B cell (primary cell): ENCODE data around the gene TTF2. TPM values are rescaled to one million over a fixed set of nuclear protein-coding genes. Genes with fewer than 3 reads are reported as not detected.

Experiments used
- ATAC-seq: fragments of 200-7000 bp; cut with Tn5 transposase; one replicate; pipeline ENCODE4 v1.10.0; 2021; ENCODE audit warnings: low read depth, mild to moderate bottlenecking, moderate number of reproducible peaks, moderate library complexity
- CTCF ChIA-PET: fragments of 350-600 bp; sonication (Branson Sonifier 250); formaldehyde crosslinking; loops from one replicate; lab custom pipeline; 2021; ENCODE audit warnings: antibody characterized with exemption, inconsistent platforms; lab: Charles Lee
- POLR2A ChIA-PET: fragments of 350-600 bp; sonication (Branson Sonifier 250); formaldehyde crosslinking; loops from one replicate; lab custom pipeline; 2021; ENCODE audit warnings: antibody characterized with exemption; lab: Charles Lee
- DNase-seq: peaks from one replicate; pipeline ENCODE4 v3.0.0; 2013
- H2AFZ ChIP-seq: 2 replicates; pipeline ENCODE4 v1.6.1; 2012; ENCODE audit warnings: mild to moderate bottlenecking, low read depth, low read length; ENCODE audit not compliant: insufficient read depth, poor library complexity, severe bottlenecking
- H3K27ac ChIP-seq, 2 donors: 1 replicate in 1 of 2; 2 replicates in 1 of 2; pipeline ENCODE4 v1.5.1; 2012 to 2013; ENCODE audit warnings: low read length in 2 of 2, mild to moderate bottlenecking in 2 of 2, moderate library complexity in 1 of 2
- H3K27me3 ChIP-seq, 4 experiments: fragments of 200-600 bp in 1 of 4; sonication (generic) in 1 of 4; replicated peaks in 1 of 4; 1 replicate in 2 of 4; 2 replicates in 2 of 4; pipeline versions ENCODE4 v1.6.1 to v1.7.0; 2013 to 2016; ENCODE audit warnings: low read length in 3 of 4, mild to moderate bottlenecking in 2 of 4, mixed read lengths in 1 of 4, moderate library complexity in 1 of 4; ENCODE audit not compliant: insufficient read depth in 4 of 4, control insufficient read depth in 3 of 4; ENCODE audit errors: control extremely low read depth in 1 of 4
- H3K36me3 ChIP-seq, 2 experiments: replicated peaks in 1 of 2; 1 replicate in 1 of 2; 2 replicates in 1 of 2; pipeline versions ENCODE4 v1.6.1 to v1.7.1; 2013; ENCODE audit warnings: low read length in 1 of 2; ENCODE audit not compliant: insufficient read depth in 2 of 2, control insufficient read depth in 1 of 2; ENCODE audit errors: control extremely low read depth in 1 of 2, extremely low read depth in 1 of 2
- H3K4me1 ChIP-seq, 2 donors: fragments of 200-600 bp in 1 of 2; sonication (generic) in 1 of 2; 1 replicate in 1 of 2; 2 replicates in 1 of 2; pipeline versions ENCODE4 v1.5.1 to v1.6.1; 2013 to 2017; ENCODE audit warnings: low read length in 2 of 2; ENCODE audit not compliant: control insufficient read depth in 2 of 2, insufficient read depth in 2 of 2
- H3K4me2 ChIP-seq: replicated peaks from 2 replicates; pipeline ENCODE3; 2012; ENCODE audit warnings: mild to moderate bottlenecking, low read depth, low read length; ENCODE audit not compliant: poor library complexity, severe bottlenecking
- H3K4me3 ChIP-seq, 5 experiments: fragments of 200-600 bp in 1 of 5; sonication (generic) in 1 of 5; 1 replicate in 3 of 5; 2 replicates in 2 of 5; pipeline versions ENCODE4 v1.5.1 to v1.7.0; 2011 to 2016; ENCODE audit warnings: low read length in 4 of 5, mild to moderate bottlenecking in 4 of 5, low read depth in 2 of 5, control low read depth in 1 of 5, moderate library complexity in 1 of 5; ENCODE audit not compliant: insufficient read depth in 1 of 5; ENCODE audit errors: control extremely low read depth in 1 of 5, extremely low read depth in 1 of 5
- H3K79me2 ChIP-seq: fragments of 200-600 bp; sonication (generic); one replicate; pipeline ENCODE4 v1.6.0; 2016; ENCODE audit warnings: low read length; ENCODE audit not compliant: control insufficient read depth, insufficient read depth
- H3K9ac ChIP-seq: fragments of 200-600 bp; sonication (generic); 2 replicates; pipeline ENCODE4 v1.6.1; 2017; ENCODE audit warnings: mild to moderate bottlenecking, low read length, moderate library complexity
- H3K9me3 ChIP-seq, 3 donors: one replicate each; pipeline versions ENCODE4 v1.6.1 to v1.7.1; 2013; ENCODE audit warnings: low read length in 2 of 3; ENCODE audit not compliant: control insufficient read depth in 2 of 3, insufficient read depth in 1 of 3; ENCODE audit errors: control extremely low read depth in 1 of 3
- H4K20me1 ChIP-seq: 2 replicates; pipeline ENCODE4 v1.6.0; 2012; ENCODE audit warnings: mild to moderate bottlenecking, low read length; ENCODE audit not compliant: insufficient read depth, control insufficient read depth, poor library complexity, severe bottlenecking
- H3K27ac Mint-ChIP-seq: one replicate; pipeline ENCODE4 v1.8.0; 2021; ENCODE audit warnings: mixed read lengths
- H3K27me3 Mint-ChIP-seq: one replicate; pipeline ENCODE4 v1.8.0; 2021; ENCODE audit warnings: mixed read lengths
- H3K4me1 Mint-ChIP-seq: one replicate; pipeline ENCODE4 v1.8.0; 2021; ENCODE audit warnings: mixed read lengths
- H3K4me3 Mint-ChIP-seq: one replicate; pipeline ENCODE4 v1.8.0; 2021; ENCODE audit warnings: mixed read lengths
- H3K9me3 Mint-ChIP-seq: one replicate; pipeline ENCODE4 v1.8.0; 2022; ENCODE audit warnings: mixed read lengths; ENCODE audit not compliant: insufficient read depth
- CTCF ChIP-seq: fragments of 200-600 bp; IDR thresholded peaks from one replicate; pipeline ENCODE4 v1.8.0; 2022; ENCODE audit warnings: antibody characterized with exemption, mild to moderate bottlenecking
- EZH2 ChIP-seq: IDR thresholded peaks from 2 replicates; pipeline ENCODE4 v1.6.1; 2012; ENCODE audit warnings: borderline replicate concordance, low read depth, mild to moderate bottlenecking, moderate library complexity, low read length; ENCODE audit not compliant: insufficient read depth, poor library complexity, severe bottlenecking
- WGBS: methylation state at CpG from one replicate; pipeline ENCODE4 v1.1.5; 2013; ENCODE audit warnings: missing lambda C conversion rate; ENCODE audit not compliant: insufficient coverage; 5-methylcytosine and 5-hydroxymethylcytosine counted together
- intact Hi-C: fragments of 100-400 bp; cut with micrococcal nuclease; formaldehyde crosslinking; loops from one replicate; pipeline ENCODE4 v1.10.0; 2022
- polyA plus RNA-seq: library from polyadenylated mRNA; depleted of rRNA; stranded (reverse); fragments of >200 nt; gene quantifications from 2 replicates; pipeline ENCODE4 v1.2.3, GENCODE V29; 2012
- total RNA-seq, 2 donors: library from RNA; stranded (reverse); fragments of 120-200 nt in 1 of 2; gene quantifications; 1 replicate in 1 of 2; 2 replicates in 1 of 2; pipeline versions ENCODE4 v1.2.3 to v1.2.4, GENCODE V29; 2013 to 2022

TTF2 gene
- total and polyA plus RNA-seq, 2 donors (not counting 1 experiment from before 2014, with no cell fraction given): 11.3 to 28.9 TPM

- Histone ChIP-seq H3K79me2 (no peaks in the 10 kb centered on the region), H3K27me3 (peaks cover 0 to 11% (median 3%) of the 10 kb centered on the region in 4 experiments), H2AFZ (peak overlapping the region; percentile 94), H3K9me3 (no peaks in the 10 kb centered on the region), H3K9ac (peak overlapping the region; percentile 82), H3K4me3 (peak overlapping the region; percentile 44 to 88 (median 80)), H3K36me3 (no peaks in the 10 kb centered on the region), H3K27ac (no peak overlapping the region), H3K4me1 (peaks cover 9 to 15% of the 10 kb centered on the region in 2 donors), H4K20me1 (no peaks in the 10 kb centered on the region), H3K4me2 (peak overlapping the region; percentile 85)
- peak overlapping the region; percentile 22 for H3K27ac Mint-ChIP-seq
- DNase-seq (peak; percentile 10), ATAC-seq (no peak)
- WGBS: 24% methylated on average over 28 of the region's 29 CpGs
- intact Hi-C loops: loop anchor here (1.0 to 10.0 kb wide), 3 partner anchors 246 to 986 kb away; partner anchors contain the start of genes GDAP2, MAN1A2 and WDR3
- ChIA-PET POLR2A (no interaction called here), CTCF (interaction anchor here (0.6 to 2.3 kb wide), 4 partner anchors 8 to 61 kb away, joined by 3 to 18 read pairs (median 4); partner anchors contain the start of gene TTF2)
- H3K9me3 Mint-ChIP-seq: no peaks in the 10 kb centered on the region
- peaks cover 7% of the 10 kb centered on the region for H3K4me1 Mint-ChIP-seq
- peak overlapping the region; percentile 92 for H3K4me3 Mint-ChIP-seq
- no peak for TF ChIP-seq CTCF
- TF ChIP-seq EZH2: no peak
- no peaks in the 10 kb centered on the region for H3K27me3 Mint-ChIP-seq
Observed at GRCh38 chr1:117120774-117121588, 60.9 kb downstream of the TTF2 start.
